Astrocyte (in vitro differentiated cells and primary cell): ENCODE data around the gene RGS16. TPM values are rescaled to one million over a fixed set of nuclear protein-coding genes. Genes with fewer than 3 reads are reported as not detected.

ENCODE experiments used
- DNase-seq: peaks from one replicate; pipeline ENCODE4 v3.0.0-alpha.2; 2010; ENCODE audit warnings: low read depth
- FAIRE-seq: peaks from 2 replicates; lab custom pipeline; 2011; peaks lifted over from hg19 to GRCh38; lab: Jason Lieb, UNC
- H2AFZ ChIP-seq: 2 replicates; pipeline ENCODE4 v1.6.0; 2012; ENCODE audit warnings: low read depth, low read length, inconsistent platforms
- H3K27ac ChIP-seq: 2 replicates; pipeline ENCODE4 v1.5.1; 2011; ENCODE audit warnings: low read depth, low read length, inconsistent platforms
- H3K27me3 ChIP-seq: 2 replicates; pipeline ENCODE4 v1.6.0; 2011; ENCODE audit warnings: low read length, inconsistent platforms; ENCODE audit not compliant: insufficient read depth
- H3K36me3 ChIP-seq: 2 replicates; pipeline ENCODE4 v1.5.1; 2011; ENCODE audit warnings: low read length, inconsistent platforms; ENCODE audit not compliant: insufficient read depth
- H3K4me1 ChIP-seq: 2 replicates; pipeline ENCODE4 v1.5.1; 2011; ENCODE audit warnings: low read length, inconsistent platforms; ENCODE audit not compliant: insufficient read depth
- H3K4me2 ChIP-seq: 2 replicates; pipeline ENCODE4 v1.6.0; 2012; ENCODE audit warnings: low read length, inconsistent platforms
- H3K4me3 ChIP-seq: 2 replicates; pipeline ENCODE4 v1.5.1; 2011; ENCODE audit warnings: low read depth, mild to moderate bottlenecking, low read length, inconsistent platforms; ENCODE audit not compliant: insufficient read depth
- H3K79me2 ChIP-seq: 2 replicates; pipeline ENCODE4 v1.6.0; 2012; ENCODE audit warnings: mild to moderate bottlenecking, low read length, inconsistent platforms; ENCODE audit not compliant: insufficient read depth
- H3K9ac ChIP-seq: 2 replicates; pipeline ENCODE4 v1.6.0; 2012; ENCODE audit warnings: mild to moderate bottlenecking, low read length, inconsistent platforms
- H3K9me3 ChIP-seq: 2 replicates; pipeline ENCODE4 v1.5.1; 2012; ENCODE audit warnings: low read depth, mild to moderate bottlenecking, low read length, inconsistent platforms; ENCODE audit not compliant: insufficient read depth
- H4K20me1 ChIP-seq: 2 replicates; pipeline ENCODE4 v1.6.0; 2012; ENCODE audit warnings: low read length, inconsistent platforms; ENCODE audit not compliant: insufficient read depth
- H3K27ac Mint-ChIP-seq: one replicate; pipeline ENCODE4 v1.8.0; 2021; ENCODE audit warnings: mild to moderate bottlenecking, mixed read lengths; ENCODE audit not compliant: unreplicated experiment
- H3K27me3 Mint-ChIP-seq: one replicate; pipeline ENCODE4 v1.8.0; 2021; ENCODE audit warnings: low read depth, mixed read lengths; ENCODE audit not compliant: unreplicated experiment
- H3K36me3 Mint-ChIP-seq: one replicate; pipeline ENCODE4 v1.8.0; 2021; ENCODE audit warnings: low read depth, mixed read lengths; ENCODE audit not compliant: unreplicated experiment
- H3K4me1 Mint-ChIP-seq: one replicate; pipeline ENCODE4 v1.8.0; 2021; ENCODE audit warnings: low read depth, mixed read lengths; ENCODE audit not compliant: unreplicated experiment
- H3K4me3 Mint-ChIP-seq: one replicate; pipeline ENCODE4 v1.8.0; 2021; ENCODE audit warnings: mild to moderate bottlenecking, moderate library complexity, mixed read lengths; ENCODE audit not compliant: unreplicated experiment
- H3K9me3 Mint-ChIP-seq: one replicate; pipeline ENCODE4 v1.8.0; 2021; ENCODE audit warnings: mild to moderate bottlenecking, mixed read lengths; ENCODE audit not compliant: unreplicated experiment
- CTCF ChIP-seq: IDR thresholded peaks from 2 replicates; pipeline ENCODE4 v1.5.1; 2011; ENCODE audit warnings: low read depth, mild to moderate bottlenecking, inconsistent platforms, low read length, moderate library complexity; ENCODE audit not compliant: insufficient read depth
- EZH2 ChIP-seq: IDR thresholded peaks from 2 replicates; pipeline ENCODE4 v1.6.1; 2012; ENCODE audit warnings: mild to moderate bottlenecking, low read length, inconsistent platforms; ENCODE audit not compliant: insufficient read depth
- total RNA-seq: library from RNA; stranded (reverse); gene quantifications from 2 replicates; pipeline ENCODE4 v1.2.1, GENCODE V29; 2021

Gene RGS16
- total RNA-seq, 1 donor from 2014 or later, result 4.3 TPM

GRCh38 chr1:182617014-182617429 lies 12.8 kb upstream of the RGS16 start:
- Mint-ChIP-seq H3K27ac (peak overlapping the region; percentile 31), H3K27me3 (peaks cover 2% of the 10 kb centered on the region), H3K4me3 (no peak overlapping the region), H3K4me1 (peaks cover 34% of the 10 kb centered on the region), H3K36me3 (no peaks in the 10 kb centered on the region), H3K9me3 (no peaks in the 10 kb centered on the region)
- H4K20me1 ChIP-seq, result no peaks in the 10 kb centered on the region
- DNase-seq (no peak), FAIRE-seq (no peak)
- H3K27me3 ChIP-seq, result peaks cover 7% of the 10 kb centered on the region
- H3K36me3 ChIP-seq, result no peaks in the 10 kb centered on the region
- peaks cover 24% of the 10 kb centered on the region for H3K4me1 ChIP-seq
- no peaks in the 10 kb centered on the region for H3K79me2 ChIP-seq
- no peak overlapping the region for H3K4me3 ChIP-seq
- H3K9ac ChIP-seq, result no peak overlapping the region
- no peaks in the 10 kb centered on the region for H3K9me3 ChIP-seq
- TF ChIP-seq CTCF (no peak), EZH2 (no peak)
- H3K27ac ChIP-seq, result no peak overlapping the region
- no peak overlapping the region for H3K4me2 ChIP-seq
- H2AFZ ChIP-seq, result no peak overlapping the region

- peak; percentile 49 for DNase-seq
- H3K79me2 ChIP-seq, result no peaks in the 10 kb centered on the region
- no peak overlapping the region for H3K27ac ChIP-seq
- H3K4me1 ChIP-seq, result peaks cover 24% of the 10 kb centered on the region
- peaks cover 7% of the 10 kb centered on the region for H3K27me3 ChIP-seq
- H3K9me3 Mint-ChIP-seq, result no peaks in the 10 kb centered on the region
- TF ChIP-seq CTCF (no peak), EZH2 (no peak)
- H3K9me3 ChIP-seq, result no peaks in the 10 kb centered on the region
- no peaks in the 10 kb centered on the region for H3K36me3 ChIP-seq
- FAIRE-seq, result no peak
- no peaks in the 10 kb centered on the region for H3K36me3 Mint-ChIP-seq
- H4K20me1 ChIP-seq, result no peaks in the 10 kb centered on the region
- H3K4me1 Mint-ChIP-seq, result peaks cover 36% of the 10 kb centered on the region
- H3K4me2 ChIP-seq, result peak overlapping the region; percentile 92
- peak overlapping the region; percentile 9 for H3K4me3 ChIP-seq
- H3K27ac Mint-ChIP-seq, result peak overlapping the region; percentile 84
- H2AFZ ChIP-seq, result no peak overlapping the region
- peaks cover 2% of the 10 kb centered on the region for H3K27me3 Mint-ChIP-seq
- H3K9ac ChIP-seq, result no peak overlapping the region
- peak overlapping the region; percentile 78 for H3K4me3 Mint-ChIP-seq
These were observed 12.2 kb upstream of the RGS16 start for GRCh38 chr1:182616130-182617013.
